HG03378 (cell line): Measurements from ENCODE around the gene ADAM22.

ENCODE experiments used
- ATAC-seq: cut with Tn5 transposase; IDR thresholded peaks from one replicate; pipeline ENCODE4 v1.9.1; 2021; ENCODE audit warnings: mild to moderate bottlenecking, moderate library complexity; ENCODE audit not compliant: unreplicated experiment

The ADAM22 gene

DNA sequence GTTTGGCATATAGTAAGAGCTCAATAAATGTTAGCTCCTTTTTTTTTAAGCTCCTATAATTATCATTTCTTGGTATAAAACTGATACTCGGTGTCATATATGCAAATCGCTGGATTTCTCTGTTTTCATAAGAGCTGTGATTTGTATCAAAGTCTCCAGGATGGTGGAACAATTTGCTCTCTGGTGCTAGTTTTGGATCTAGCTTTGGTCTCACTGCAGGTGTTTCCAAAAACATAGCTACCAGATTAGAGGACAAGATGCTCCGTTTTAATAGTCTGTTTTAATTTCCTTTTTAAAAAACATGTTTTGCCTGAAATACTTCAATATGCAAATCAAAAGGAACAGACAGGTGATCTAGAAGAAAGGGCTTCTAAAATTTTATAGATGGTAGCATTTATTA is 25.3 kb downstream of the ADAM22 start:
- ATAC-seq = no peak

DNA sequence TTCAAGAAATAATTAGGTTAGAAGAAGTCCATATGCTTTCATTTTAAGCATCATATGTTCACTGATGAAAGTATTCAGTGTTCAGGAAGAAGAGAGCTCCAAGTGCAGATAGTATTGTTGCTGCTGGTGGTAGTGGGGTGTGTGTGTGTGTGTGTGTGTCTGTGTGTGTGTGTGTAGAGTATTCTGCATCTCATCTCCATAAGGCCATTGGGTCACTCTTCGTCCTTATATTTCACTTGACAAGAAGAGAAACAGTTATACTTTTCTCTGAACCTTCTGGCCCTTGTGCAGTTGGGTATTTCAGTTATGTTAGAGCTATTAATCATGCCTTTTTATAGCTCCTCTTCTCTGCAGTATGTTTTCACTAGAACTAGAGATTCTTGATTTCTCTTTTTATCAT is 26.2 kb downstream of the ADAM22 start:
- ATAC-seq = no peak

DNA sequence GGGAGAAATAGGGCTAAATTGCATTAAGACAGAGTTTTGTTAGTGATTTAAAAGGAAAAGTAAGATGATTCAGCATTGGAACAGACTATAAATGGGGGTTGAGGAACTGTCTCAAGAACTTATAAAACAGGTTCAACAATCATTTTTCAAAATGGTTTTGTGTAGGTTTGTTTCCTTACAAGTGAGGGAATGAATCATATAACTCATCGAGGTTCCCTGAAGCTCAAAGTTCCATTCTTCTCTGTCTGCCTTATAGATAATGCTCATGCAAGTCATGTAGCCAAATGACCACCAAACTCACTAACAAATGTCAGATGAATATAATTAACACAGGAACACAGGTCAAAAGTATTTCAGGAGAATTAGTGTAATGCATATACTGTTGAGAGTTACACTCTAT is 27.7 kb downstream of the ADAM22 start:
- no peak for ATAC-seq

DNA sequence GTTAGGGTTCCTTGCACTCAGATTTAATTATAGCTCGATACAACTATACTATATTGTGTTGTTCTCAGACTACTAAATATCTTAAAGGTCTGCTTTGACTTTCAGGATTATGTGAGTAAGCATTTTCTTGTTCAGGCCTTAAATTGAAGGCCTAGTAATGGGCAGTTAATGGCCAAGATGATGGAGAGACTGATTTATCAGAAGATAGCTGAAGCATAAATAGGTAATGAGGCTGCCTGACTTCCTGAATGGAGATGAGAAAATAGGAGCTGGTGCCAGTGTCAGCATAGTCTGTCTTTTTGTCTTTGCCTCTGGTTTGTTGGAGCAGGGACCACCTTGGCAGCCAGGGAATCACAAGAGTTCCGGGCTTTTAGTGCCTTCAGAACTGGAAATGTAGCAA is 32.2 kb downstream of the ADAM22 start:
- no peak for ATAC-seq

DNA sequence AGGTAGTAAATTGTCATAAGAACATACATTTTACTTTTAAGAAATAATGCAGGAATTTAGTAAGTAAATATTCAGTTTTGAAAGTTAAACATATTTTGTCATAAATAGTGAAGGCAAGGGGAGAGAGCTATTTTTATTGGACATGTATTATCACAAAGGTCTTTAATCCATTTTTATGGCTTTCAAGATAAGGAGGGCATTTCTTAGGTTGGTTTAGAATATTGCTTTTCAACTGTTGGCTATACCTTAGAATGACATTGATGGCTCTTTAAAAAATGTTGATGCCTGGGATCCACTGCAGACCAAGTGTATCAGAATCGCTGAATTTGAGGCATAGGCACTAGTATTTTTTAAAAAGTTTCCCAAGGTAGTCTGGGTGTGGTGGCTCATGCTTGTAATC is 34.0 kb downstream of the ADAM22 start:
- ATAC-seq = no peak

DNA sequence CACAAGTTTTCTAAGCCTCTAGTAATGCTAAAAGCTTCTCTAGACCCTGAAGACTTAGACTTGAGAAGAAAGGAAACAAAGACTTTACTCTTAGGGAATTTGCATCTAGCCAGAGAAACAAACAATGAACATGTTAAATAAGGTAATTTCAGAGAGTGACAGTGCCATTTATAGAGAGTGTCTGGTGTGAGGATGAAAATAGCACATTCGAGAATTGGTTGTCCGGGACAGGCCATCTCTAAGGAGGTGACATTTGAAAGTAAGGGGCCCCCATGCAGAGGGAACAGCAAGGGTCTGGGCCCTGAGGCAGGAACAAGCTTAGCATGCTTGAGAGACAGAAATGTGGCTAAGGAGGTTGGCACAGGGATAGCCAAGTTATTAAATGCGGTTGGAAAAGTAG is 48.1 kb downstream of the ADAM22 start:
- no peak for ATAC-seq

DNA sequence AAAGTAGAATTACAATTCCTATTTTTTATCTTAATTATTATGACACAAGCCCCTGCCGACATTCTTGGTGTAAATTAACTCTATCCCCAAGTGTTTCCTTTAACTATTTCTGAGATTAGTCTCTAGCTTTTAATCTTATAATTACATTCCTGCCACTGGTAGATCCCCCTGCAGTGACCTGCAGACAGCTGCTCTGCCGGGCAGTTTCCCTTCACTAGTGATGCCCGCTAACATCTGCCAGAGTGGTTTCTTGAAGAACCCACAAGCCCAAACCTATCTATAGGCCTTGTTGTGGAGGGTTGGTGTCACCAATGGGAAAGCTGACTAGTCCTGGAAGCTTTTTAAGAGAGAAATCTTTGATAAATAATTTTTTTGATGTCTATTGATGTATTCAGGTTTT is 50.0 kb downstream of the ADAM22 start:
- ATAC-seq = no peak

DNA sequence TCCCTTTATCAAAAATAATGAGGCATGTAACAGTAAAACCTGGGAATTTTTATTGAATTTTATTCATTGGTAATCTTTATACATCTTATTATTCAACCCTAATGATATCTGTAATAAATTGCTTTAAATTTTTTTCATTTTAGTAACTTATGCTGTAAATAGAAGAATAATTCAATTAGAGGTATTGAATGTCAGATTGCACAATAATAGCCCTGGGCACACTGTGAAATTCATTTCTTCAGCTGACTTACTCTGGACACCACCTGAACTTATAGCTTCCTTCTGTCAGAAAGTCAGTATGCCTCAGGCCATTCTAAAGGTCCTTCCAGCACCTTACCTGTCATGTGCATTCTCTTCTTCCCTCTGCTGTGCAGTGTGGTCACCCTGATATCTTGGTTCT is 59.2 kb downstream of the ADAM22 start:
- no peak for ATAC-seq

DNA sequence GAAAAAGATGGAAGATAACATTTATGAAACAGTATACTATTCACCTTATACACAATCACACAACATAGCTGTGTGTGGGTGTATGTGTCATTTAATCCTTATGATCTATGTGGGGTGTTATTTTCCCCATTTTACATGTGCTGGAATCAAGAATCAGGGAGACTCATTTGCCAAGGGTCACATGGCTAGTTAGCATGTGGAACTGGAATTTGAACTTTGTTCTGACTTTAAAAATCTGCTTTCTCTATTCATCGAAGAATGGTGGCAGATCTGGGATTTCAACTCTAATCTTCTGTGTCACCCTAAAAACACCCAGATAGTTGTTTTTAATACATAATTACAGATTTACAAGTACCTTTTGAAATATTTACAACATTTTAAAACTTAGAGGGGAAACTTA is 65.2 kb downstream of the ADAM22 start:
- ATAC-seq = no peak

DNA sequence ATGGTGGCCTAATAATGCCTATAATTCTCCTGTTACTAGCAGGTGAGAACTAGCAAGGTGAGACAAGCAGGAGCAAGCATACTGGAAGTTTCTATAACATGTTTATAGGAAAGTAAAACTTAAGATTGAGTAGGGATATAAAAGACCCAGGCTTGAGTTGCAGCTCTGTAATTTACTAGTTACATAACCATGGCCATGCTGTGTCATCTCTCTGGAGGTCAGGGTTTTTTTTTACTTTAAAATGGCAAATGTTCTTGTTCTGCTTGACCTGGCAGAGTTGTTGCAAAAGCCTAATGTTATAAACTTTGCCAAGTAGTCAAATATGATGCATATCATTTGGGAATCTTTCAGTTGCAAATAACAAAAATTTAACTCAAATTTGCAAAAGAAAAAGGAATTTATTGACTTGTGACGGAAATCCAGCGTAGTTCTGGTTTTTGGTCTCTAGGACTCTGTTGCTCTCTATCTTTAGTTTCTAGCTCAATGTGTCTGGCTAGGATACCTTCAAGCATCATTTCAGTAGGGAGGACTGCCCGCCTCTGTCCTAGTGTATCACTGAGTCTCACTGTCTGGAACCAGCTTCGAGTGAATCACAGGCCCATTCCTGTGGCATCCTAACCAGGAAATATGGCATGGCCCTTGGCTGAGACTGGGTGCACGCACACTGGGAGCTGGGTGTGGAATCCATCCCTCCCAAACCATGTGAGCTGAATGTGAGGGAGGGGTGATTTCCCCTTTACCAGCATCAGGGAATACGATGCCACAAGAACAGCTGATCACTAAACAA is 67.9 kb downstream of the ADAM22 start:
- ATAC-seq = no peak

DNA sequence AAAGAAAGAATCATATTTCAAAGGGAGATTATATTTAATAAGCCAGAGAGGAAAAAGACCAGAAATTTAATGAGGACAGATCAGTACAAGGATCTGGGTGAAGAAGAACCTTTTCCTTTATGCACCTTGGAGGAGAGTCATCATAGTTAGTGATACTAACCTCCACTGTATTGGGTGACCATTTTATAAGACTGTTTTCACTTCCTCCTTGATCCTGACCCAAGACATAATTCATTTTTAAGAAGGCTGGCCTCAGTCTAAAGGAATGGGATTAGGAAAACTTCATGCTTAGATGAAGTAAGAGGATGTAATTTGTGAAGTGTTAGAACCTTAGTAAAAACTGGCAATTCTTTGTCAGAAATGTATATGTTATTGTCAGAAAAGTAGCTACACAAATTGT is 68.6 kb downstream of the ADAM22 start:
- no peak for ATAC-seq

DNA sequence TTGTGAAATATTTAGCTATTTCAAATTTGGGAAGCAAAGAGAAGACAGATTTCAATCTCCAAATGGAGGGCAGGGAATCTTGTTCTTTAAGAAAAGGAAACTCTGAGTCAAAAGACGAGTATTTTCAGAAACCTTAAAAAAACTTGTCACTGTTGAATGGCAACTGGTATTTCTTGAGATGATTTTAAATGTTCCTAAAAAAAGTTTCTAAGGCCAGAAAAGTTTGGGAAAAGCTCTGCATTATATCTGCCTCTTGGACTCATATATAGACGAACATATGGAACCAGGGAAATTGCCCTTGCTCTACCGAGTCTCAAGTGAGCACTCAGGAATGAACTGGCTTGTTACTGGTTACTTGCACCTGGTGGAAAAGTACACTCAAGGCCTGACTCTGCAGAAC is 69.5 kb downstream of the ADAM22 start:
- no peak for ATAC-seq

DNA sequence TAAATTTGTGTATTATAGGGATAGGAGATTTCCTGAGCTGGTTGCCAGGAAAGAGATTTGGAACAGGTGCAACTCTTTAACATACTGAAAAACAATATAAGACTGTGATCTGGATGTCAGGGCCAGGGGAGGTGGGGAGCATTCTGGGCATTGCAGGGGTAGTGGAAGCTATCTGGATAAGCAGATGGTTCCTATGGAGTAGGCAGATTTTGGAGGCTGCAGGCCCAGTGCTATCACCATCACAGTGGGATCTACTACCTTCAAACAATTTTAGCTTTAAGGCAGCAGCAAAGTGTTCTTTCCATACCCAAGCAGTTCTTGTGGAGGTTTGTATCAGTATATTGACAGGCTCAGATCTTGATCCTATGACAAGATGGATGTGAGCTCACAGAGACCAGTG is 71.1 kb downstream of the ADAM22 start:
- ATAC-seq = no peak

DNA sequence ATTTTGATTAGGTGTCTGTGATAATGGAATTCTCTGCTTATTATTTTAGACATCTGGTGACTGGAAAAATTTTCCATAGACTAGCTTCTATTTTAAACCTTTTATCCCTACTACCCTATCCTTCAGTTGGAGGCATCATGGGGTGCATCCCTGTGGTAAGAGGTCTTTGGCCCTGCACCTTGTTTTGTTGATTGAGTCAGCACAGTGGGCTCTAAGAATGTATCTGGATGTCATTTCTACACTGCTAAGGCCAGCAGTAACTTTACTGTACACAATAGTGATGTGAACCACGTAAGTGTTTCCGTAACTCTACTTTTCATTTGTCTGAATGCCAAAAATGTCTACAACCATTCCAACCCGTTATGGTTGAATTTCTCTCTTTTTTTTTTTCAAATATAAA is 75.6 kb downstream of the ADAM22 start:
- ATAC-seq = no peak

DNA sequence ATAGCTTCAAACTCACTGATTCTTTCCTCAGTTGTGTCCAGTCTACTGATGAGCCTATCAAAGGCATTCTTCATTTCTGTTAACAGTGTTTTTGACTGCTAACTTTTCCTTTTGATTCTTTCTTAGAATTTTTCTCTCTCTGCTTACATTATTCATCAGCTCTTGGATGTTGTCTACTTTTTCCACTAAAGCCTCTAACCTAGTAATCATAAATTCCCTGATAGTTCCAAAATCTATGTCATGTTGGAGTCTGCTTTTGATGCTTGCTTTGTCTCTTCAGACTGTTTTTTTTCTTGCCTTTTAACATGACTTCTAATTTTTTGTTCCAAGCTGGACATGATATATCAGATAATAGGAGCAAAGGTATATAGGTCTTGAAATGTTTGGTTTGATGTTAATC is 78.0 kb downstream of the ADAM22 start:
- no peak for ATAC-seq

DNA sequence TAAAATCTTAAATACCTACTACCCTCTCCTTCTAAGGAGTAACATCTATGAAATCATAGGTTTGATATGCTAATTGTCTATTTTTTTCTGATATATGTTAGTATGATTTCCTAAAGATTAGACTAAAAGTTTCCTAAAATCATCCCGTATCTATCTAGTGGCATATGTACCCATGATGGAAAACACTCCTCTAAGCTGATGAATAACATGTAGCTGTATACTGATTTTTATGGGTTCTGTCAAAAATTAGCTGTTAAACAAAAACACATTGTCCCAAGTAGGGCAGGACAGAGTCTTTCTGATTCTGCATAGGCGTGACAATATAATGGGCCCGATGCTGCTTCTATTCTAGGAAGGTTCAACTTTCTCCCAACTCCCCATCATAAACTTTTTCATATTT is 79.9 kb downstream of the ADAM22 start:
- ATAC-seq = no peak

DNA sequence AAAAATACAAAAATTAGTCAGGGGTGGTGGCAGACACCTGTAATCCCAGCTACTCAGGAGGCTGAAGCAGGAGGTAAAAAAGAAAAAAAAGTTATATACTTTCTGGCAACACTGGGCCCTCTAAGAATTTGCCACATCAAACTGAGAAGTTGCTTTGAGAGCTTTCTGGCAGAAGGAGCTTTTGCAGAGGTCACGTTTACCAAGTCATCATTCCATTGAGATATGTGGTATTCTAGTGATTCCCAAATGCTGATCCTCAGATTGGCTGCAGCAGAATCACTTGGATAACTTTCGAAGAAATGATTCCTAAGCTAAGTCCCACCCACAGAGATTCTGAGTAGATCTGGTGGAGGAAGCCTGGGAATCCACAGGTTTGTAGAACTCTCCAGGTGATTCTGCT is 80.5 kb downstream of the ADAM22 start:
- ATAC-seq = no peak

DNA sequence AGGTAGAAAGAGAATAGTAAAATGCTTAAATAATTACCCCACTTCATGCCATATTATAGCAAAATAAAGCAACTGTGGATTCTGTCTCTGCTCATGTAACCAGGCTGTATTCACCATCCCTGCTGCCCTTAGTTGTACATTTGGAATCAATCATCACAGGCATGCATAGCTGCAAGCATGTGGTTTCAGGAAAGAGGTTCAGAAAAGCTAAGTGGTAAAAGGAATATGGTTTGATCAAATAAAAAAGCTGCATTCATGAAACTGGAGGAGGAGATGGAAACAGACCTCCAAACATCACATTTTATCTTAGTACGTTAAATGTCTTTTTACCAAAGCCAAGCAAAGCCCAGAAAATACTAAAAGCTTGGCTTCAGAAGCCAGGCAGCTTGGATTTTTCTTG is 81.3 kb downstream of the ADAM22 start:
- ATAC-seq = no peak

DNA sequence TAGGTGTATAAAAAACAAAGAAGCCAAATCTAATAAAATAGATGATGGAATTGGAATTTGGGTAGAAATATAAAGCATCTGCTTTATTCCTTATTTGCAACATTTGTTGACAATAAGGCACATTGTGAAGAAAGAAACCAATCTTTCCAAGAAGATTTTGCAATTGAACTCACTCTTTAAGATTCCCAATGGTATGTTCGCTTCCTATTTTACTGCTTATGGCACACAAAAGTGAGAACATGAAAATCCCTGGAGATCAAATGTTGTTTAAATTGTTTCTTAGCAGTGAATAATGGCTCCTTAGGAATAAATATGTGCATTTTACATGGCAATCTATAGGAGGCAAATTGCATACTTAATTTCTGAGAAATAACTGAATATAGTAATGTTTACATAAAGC is 84.5 kb downstream of the ADAM22 start:
- ATAC-seq = no peak

DNA sequence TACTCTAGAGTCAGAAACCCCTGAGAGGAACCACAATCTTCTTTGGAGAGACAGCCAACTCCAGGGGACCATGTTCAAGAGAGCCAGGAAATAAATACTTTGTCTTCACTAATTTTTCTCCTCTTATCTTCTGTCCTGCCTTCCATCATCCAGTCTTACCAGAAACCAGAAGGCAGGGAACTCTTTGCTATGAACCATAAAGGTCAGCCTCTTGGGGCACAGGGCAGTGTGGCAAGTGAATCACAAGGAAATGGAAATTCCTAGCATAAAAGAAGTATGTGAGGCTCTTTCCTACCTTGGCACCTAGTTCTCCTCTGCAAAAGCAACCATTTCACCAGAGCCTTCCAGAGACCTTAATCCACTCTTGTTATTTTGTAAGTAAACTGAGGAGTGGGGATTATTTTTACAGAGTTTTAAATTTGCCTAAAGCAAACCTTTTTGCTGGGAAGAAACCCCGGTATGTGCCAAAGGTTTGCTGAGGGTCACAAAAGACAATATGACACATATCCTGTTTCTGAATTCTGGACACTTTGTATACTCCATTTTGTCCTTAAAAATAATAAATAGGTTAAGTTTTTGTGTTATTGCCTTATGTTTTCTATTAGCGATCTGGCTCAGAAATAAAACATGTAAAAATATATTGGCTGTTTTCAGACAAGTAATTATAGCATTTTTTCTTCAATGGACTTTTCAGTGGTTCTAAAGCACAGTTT is 87.1 kb downstream of the ADAM22 start:
- no peak for ATAC-seq

DNA sequence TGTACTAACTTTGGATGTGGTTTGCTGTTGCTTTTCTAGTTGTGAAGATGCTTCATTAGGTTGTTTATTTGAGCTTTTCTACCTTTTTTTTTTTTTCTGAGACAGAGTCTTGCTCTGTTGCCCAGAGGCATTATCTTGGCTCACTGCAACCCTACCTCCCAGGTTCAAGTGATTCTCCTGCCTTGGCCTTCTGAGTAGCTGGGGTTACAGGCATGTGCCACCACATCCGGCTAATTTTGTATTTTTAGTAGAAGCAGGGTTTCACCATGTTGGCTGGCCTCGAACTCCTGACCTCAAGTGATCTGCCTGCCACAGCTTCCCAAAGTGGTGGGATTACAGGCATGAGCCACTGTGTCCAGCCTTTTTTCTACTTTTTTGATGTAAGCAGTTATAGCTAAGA is 93.7 kb downstream of the ADAM22 start:
- no peak for ATAC-seq

DNA sequence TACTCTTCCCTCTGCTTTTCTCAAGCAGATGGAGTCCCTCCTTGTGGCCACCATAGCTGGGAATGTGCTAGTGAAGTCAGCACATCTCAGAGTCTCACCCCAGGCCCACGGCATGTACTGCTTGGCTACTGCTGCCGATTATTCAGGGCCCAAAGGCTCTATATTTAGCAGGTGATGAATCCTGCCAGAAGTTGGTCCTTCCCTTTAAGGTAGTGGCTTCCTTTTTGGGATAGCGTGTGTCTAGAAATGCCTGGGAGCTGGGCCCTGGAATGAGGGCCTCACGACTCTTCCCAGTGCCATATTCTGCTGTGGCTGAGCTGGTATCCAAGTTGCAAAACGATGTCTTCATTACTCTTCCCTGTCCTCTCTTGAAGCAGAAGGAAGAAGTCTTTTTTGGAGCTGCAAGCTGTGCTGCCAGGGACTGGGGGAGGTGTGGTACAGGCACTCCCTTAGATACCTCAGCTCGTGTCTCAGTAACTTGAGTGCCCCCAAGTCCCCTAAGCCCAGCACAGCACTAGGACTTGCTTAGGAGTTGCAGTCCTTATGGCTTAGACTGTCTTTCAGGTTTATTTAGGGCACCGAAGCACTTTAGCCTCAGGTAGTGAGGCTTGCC is 100.1 kb downstream of the ADAM22 start:
- ATAC-seq = no peak
